HG03460 (cell line): ENCODE results near the gene ATCAY.

Experiments
- ATAC-seq: cut with Tn5 transposase; IDR thresholded peaks from one replicate; pipeline ENCODE4 v1.9.1; 2021; ENCODE audit not compliant: unreplicated experiment

ATCAY gene, protein sequence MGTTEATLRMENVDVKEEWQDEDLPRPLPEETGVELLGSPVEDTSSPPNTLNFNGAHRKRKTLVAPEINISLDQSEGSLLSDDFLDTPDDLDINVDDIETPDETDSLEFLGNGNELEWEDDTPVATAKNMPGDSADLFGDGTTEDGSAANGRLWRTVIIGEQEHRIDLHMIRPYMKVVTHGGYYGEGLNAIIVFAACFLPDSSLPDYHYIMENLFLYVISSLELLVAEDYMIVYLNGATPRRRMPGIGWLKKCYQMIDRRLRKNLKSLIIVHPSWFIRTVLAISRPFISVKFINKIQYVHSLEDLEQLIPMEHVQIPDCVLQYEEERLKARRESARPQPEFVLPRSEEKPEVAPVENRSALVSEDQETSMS

DNA sequence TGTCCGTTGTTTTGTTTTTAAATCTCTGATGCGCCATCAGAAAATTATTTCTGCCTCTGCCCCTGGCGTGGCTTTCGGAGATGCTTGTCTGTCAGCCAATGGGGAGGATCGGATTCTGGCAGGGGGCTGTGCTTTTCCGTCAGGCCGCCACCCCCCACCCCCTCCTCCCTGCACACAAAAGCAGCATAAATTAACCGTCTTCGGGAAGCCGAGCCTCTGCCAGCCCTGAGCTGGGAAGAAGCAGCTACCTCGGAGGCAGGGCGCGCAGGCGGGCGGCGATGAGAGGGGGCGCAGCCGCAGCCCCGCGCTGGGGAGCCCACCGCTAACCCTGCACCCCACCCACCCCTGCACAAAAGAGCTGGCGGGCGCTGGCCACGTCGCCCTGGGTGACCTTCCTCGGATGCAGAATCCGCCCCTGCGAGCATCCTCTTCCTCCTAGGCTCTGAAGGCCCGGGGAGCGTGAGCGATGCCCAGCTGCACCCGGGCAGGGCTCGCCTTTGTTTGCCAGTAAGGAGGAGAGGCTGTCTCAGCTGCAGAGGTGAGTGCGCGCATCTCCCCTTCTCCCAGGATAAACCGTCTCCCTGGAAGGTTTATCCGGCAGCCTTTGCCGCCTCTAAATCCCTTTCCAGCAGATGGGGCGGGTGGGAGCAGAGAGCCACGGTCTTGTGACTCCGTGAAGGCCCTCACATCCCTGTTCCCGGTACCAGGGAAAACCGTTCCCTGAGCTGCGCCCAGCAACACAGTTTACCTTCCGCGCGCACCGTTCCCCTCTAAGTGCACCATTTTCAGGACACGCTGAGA, at the start of gene ATCAY:
Gene ATCAY (plus strand): TSS at position 215 of the 801 bp plus-strand sequence. CDS start 5,083 bp downstream, outside the sequence.
- ATAC-seq: no peak

DNA sequence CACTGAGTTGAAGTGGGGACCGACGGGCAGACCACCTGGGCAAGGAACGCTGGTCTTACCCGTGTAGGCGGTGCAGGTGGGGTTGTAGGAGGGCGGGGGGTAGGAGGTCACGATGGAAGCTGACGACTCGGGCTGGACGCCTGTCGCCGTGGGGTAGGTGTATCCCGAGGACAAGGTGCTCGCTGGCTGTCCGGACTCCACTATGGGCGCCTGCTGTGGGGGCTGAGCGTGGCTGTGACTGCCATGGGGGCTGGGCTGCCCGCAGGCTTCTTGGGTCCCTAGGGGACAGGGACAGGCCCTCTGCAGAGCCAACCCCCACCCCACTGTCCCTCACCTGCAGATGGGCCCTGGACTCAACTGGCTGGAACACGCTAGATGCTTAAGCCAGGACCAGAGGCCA, 48.9 kb upstream of the ATCAY start:
- no peak for ATAC-seq

GRCh38 chr19:3832001-3832400, 48.5 kb upstream of the ATCAY start:
- ATAC-seq: no peak

DNA sequence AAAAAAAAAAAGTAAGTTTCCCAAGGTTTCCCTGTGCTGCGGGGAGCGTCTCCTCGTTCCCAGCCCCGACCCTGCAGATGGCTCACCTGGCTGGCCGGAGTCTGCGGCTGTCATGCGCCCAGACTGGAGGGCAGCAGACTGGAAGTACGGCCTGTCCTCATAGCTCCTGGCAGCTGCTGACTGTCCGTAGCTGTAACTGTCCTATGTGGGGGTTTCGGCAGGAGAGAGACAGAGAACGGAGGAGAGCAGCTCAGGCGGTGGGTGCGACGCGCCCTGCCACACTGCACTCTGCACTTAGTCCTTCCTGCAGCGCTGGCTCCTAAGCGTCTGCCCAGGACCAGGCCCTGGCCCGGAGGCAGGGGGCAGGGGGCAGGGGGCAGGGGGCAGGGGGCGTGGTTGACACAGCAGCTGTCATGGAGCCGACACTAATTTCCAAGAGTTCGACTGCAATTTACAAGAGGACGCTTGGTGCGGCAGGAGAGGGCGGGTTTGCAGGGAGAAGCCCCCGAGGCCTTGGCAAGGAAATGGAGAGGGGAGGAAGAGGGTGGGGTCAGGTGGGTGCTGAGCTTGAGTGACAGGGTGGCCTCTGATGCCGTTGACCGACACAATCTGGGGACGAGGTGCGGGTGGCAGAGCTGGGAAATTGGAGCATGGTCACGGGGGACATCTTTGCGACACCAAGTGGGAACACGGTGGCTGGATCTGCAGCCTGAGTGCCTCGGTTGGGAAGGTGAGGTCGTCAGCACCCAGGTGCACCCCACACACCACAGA, 46.7 kb upstream of the ATCAY start:
- ATAC-seq: no peak

GRCh38 chr19:3834349-3835054, 46.0 kb upstream of the ATCAY start:
- ATAC-seq: no peak

DNA sequence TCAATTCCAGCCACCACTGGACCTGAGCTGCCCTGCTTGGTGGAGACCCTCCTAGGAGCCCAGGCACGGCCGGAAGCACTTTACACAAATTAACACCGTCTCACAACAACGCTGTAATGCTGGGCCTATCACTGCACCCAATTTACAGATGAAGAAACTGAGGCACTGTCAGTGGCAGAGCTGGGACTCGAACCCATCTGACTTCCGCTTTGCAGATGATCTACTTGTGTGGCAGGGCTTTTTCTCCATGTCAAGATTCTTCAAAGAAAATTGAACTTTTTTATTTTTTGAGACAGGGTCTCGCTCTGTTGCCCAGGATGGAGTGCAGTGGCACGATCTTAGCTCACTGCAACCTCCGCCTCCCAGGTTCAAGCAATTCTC, 45.4 kb upstream of the ATCAY start:
- no peak for ATAC-seq

GRCh38 chr19:3836887-3837286, 43.6 kb upstream of the ATCAY start:
- no peak for ATAC-seq

GRCh38 chr19:3837332-3837731, 43.2 kb upstream of the ATCAY start:
- no peak for ATAC-seq

DNA sequence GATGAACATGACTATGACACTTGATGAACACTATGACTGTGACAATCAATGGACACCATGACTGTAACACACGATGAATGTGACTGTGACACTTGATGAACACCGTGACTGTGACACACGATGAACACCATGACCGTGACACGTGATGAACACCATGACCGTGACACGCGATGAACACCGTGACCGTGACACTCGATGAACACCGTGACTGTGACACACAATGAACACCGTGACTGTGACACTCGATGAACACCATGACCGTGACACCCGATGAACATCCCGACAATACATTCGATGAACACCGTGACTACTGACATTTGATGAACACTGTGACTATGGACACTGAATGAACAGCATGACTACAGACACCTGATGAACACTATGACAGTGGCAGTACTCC, 42.6 kb upstream of the ATCAY start:
- no peak for ATAC-seq

DNA sequence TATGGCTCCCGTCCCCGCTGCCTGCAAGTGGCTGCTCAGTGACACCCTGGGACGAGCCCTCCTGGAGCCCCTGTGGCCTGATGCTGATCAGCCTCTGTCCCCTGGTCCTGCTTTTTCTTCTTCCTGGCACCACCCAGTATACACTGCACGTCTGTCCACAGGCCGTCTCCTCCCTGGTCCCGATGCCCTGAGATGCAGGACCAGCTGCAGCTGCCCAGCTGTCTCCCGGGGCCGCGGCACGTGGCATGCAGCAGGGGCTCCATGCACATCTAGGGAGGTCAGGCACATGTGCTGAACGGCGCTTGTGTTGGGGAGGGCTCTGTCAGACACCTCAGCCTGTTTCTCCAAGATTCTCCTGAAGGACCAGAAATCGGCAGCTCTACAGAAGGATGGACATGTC, 41.8 kb upstream of the ATCAY start:
- ATAC-seq: no peak

GRCh38 chr19:3839941-3840340, 40.5 kb upstream of the ATCAY start:
- ATAC-seq: no peak

DNA sequence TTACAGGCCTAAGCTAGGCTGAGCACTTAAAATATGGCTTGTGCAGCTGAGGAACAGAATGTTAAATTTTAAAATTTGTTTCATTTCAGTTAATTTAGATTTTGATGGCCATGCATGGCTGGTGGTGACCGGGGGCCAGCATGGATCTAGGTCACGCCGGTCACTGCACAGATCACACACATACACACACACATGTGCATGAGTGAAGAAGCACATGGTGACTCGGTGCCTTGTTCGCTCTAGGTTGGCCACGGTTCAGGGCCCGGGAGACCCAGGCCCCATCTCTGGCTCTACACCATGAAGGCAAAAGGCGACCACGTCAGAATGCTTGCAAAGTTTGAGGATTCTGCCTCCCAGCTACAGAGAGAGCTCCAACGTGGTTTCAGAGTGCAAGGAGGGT, 39.7 kb upstream of the ATCAY start:
- ATAC-seq: no peak

DNA sequence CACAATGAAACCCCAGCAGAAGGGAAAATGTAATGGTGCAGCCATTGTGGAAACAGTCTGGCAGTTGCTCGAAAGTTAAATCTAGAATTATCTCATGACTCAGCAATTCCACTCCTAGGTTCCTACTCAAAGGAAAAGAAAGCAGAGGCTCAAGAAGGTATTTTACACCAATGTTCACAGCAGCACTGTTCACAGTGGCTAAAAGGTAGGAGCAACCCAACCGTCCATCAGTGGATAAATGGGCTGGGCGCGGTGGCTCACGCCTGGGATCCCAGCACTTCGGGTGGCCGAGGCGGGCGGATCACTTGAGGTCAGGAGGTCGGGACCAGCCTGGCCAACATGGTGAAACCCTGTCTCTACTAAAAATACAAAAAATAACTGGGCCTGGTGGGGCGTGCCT, 37.5 kb upstream of the ATCAY start:
- ATAC-seq: no peak

GRCh38 chr19:3844596-3844995, 35.9 kb upstream of the ATCAY start:
- ATAC-seq: no peak

DNA sequence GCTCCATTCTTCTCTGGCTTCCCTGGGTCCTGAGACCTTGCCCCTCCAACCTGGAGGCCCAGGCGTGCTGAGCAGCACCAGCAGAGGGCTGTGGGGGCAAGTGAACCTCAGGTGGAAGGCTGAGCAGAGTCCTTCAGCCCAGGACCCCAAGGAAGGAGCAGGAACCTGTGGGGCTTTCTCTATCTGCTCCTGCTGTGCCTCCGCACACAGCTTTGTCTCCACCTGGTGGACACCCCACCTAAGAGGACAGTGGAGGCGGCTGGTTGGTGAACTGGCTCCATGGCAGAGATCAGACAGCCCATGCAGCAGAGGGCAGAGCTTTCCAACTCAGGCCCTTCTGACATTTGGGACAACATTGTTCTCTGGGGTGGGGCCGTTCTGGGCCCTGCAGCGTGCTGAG, 31.4 kb upstream of the ATCAY start:
- ATAC-seq: no peak

- ATAC-seq: no peak
Measured at GRCh38 chr19:3849787-3850186, 30.7 kb upstream of the ATCAY start.

- no peak for ATAC-seq
Measured at GRCh38 chr19:3850320-3850972, 30.0 kb upstream of the ATCAY start.

GRCh38 chr19:3851254-3852176, 29.0 kb upstream of the ATCAY start:
- ATAC-seq: no peak

DNA sequence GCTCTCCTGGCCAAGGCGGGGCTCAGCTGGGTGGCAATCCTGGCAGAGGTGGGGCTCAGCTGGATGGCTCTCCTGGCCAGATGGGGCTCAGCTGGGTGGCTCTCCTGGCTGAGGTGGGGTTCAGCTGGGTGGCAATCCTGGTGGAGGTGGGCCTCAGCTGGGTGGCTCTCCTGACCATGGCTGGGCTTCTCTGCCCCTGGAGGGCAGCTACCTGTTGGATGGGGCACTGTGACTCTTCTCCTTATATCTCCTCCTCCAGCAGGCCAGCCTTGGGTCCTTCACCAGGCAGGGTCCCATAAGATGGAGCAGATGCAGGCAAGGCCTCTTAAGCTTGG, 28.3 kb upstream of the ATCAY start:
- no peak for ATAC-seq
